ENCODE data around the gene AKR7A3. TPM values are rescaled to one million over a fixed set of nuclear protein-coding genes. Genes with fewer than 3 reads are reported as not detected.

AKR7A3 gene
- total RNA-seq, 4 donors from 2014 or later, result 1.2 to 4.3 TPM; not detected in 2

DNA sequence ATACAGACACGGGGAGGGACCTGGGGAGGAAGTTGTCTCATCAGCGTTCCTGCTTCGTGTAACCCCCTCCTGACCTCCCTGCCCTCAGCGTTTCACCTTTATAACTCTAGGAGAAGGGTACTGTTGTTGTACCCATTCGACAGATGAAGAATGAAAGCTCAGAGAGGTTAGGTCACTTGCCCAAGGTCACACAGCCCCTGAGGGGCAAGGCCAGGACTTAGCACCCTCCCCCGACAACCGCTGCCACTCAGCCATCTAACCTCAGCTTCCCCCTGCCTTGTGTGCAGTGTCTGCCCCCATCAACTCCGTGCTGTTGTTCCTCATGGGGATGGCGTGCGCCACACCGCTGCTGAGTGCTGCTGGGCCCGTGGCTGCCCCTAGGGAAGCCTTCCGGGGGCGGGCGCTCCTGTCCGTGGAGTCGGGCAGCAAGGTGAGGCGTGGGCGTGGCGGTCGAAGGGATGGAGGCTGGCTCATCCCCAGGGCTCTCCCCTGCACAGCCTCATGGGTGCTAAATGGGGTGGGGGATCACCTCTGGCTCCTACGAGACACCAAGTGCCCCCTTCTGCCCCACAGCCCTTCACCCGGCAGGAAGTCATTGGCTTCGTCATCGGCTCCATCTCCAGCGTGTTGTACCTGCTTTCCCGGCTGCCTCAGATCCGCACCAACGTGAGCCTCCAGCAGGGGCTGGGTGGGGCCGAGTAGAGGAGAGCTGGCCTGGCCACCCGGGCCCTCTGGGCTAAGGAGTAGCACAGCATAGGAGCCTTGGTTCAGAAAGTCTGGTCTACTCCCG, 37.6 kb upstream of the AKR7A3 start:
- Histone ChIP-seq H3K36me3 (no peaks in the 10 kb centered on the region), H3K9me3 (no peaks in the 10 kb centered on the region), H3K4me3 (no peak overlapping the region), H3K27ac (no peak overlapping the region), H3K27me3 (no peaks in the 10 kb centered on the region), H3K4me1 (no peaks in the 10 kb centered on the region)
- no peak for DNase-seq
- no peak for TF ChIP-seq POLR2A (IDR thresholded peaks at IDR 0.05)
- TF ChIP-seq, protein P1, sequence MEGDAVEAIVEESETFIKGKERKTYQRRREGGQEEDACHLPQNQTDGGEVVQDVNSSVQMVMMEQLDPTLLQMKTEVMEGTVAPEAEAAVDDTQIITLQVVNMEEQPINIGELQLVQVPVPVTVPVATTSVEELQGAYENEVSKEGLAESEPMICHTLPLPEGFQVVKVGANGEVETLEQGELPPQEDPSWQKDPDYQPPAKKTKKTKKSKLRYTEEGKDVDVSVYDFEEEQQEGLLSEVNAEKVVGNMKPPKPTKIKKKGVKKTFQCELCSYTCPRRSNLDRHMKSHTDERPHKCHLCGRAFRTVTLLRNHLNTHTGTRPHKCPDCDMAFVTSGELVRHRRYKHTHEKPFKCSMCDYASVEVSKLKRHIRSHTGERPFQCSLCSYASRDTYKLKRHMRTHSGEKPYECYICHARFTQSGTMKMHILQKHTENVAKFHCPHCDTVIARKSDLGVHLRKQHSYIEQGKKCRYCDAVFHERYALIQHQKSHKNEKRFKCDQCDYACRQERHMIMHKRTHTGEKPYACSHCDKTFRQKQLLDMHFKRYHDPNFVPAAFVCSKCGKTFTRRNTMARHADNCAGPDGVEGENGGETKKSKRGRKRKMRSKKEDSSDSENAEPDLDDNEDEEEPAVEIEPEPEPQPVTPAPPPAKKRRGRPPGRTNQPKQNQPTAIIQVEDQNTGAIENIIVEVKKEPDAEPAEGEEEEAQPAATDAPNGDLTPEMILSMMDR (IDR thresholded peaks at IDR 0.05), result no peak
- intact Hi-C loops (cut with DNase I; ENCODE audit: low total_unique reads), result no loop called here

DNA sequence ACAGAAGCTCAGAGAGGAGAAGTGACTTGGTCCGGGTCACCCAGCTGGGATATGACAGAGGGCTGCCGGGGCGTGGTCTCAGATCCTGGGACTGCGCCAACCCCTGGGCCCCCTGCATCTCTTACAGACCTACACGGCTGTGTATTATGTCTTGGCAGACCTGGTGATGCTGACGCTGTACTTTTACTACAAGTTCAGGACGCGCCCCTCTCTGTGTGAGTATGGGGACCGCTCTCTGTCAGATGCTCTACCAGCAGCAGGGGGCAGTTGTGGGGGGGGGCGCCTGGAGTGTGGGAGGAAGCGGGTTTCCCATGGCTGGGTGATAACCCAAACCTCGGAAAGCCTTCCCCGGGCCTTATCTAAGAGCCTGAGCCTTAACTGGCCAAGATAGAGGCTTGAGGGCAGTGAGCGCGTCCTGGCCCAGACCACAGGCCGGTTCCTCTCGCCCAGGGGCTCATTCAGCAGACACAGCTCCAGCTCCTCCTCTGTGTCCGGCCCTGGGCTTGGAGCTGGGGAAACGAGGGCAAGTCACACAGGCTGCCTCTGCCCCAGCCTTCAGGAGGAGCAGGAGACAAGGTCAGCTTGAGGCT, 36.9 kb upstream of the AKR7A3 start:
- Histone ChIP-seq H3K4me1 (no peaks in the 10 kb centered on the region), H3K36me3 (no peaks in the 10 kb centered on the region), H3K27me3 (no peaks in the 10 kb centered on the region), H3K27ac (no peak overlapping the region), H3K4me3 (no peak overlapping the region), H3K9me3 (no peaks in the 10 kb centered on the region)
- intact Hi-C loops (cut with DNase I; ENCODE audit: low total_unique reads), result no loop called here
- TF ChIP-seq POLR2A (IDR thresholded peaks at IDR 0.05), result no peak
- TF ChIP-seq, protein P1 (IDR thresholded peaks at IDR 0.05), result no peak
- no peak for DNase-seq

DNA sequence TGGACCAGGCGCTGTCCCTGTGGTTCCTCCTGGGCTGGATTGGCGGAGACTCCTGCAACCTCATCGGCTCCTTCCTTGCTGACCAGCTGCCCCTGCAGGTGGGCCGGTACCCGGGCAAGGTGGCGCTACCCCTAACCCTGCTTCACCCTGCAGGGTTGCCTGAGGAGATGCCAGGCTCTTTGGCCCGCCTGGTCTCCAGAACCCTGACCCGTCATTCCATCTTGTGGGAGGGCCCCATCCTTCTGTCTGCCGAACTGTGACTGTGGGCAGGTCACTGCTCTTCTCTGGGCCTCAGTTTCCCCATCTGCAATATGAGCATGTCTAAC, 36.1 kb upstream of the AKR7A3 start:
- H3K36me3 ChIP-seq, result no peaks in the 10 kb centered on the region
- intact Hi-C loops (cut with DNase I; ENCODE audit: low total_unique reads), result no loop called here
- no peak for DNase-seq
- no peaks in the 10 kb centered on the region for H3K4me1 ChIP-seq
- H3K27ac ChIP-seq, result no peak overlapping the region
- H3K27me3 ChIP-seq, result no peaks in the 10 kb centered on the region
- TF ChIP-seq POLR2A (IDR thresholded peaks at IDR 0.05), result peak in 1 of 2 donors; percentile 10
- TF ChIP-seq, protein P1 (IDR thresholded peaks at IDR 0.05), result no peak
- no peak overlapping the region for H3K4me3 ChIP-seq
- no peaks in the 10 kb centered on the region for H3K9me3 ChIP-seq

DNA sequence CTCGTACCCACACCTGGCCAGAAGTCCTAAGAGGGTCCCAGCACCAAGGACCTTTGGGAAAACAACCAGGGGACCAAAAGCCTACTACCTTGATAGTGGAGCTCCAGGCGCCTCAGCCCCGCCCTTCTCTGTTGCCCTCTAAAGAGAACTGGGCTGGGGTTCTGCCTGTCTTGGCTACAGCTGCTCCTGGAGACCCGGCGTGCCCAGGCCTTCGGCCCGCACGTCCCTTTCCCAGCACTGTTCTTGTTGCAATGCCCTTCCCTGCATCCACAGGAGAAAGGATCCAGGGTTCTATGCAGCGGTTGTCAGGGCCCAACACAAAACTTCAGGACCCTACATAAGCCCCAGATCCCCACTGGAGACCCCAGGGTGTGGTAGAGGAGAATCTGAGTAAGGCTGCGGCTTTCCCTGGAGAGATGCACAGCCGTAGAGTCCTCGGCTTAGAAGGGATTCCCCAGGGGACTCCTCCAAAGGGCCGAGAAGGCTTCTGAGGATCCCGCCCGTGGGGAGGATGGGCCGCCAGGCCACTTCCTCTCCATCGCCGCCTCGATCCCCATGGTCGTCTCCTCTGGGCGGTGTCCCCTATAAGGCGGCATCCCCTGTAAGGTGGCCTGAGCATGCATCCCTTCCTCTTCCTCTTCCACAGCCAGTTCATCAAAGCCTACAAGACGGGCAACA, 35.6 kb upstream of the AKR7A3 start:
- Histone ChIP-seq H3K4me1 (no peaks in the 10 kb centered on the region), H3K9me3 (no peaks in the 10 kb centered on the region), H3K27me3 (no peaks in the 10 kb centered on the region), H3K4me3 (no peak overlapping the region), H3K36me3 (no peaks in the 10 kb centered on the region), H3K27ac (no peak overlapping the region)
- DNase-seq, result no peak
- intact Hi-C loops (cut with DNase I; ENCODE audit: low total_unique reads), result no loop called here
- no peak for TF ChIP-seq POLR2A (IDR thresholded peaks at IDR 0.05)
- TF ChIP-seq, protein P1 (IDR thresholded peaks at IDR 0.05), result no peak

DNA sequence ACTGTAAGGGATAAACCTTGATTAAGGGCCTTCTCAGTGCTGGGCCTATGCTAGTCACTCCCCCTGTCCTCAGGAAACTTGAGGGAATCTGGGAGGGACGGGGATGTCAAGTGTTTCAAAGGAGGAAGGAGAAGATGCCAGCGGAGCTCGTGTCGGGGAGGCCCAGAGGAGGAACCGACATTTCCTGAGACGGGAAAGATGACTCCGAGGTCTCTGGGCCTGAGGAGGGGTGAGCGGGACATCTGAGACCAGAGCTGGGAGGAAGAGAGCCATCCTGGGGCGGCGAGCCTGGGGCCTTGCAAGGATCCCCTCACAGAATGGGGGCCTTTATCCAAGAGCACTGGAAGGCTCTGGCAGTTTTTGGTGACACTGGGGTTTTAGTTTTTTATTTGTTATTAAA, 33.9 kb upstream of the AKR7A3 start:
- no peak for DNase-seq
- Histone ChIP-seq H3K4me1 (peaks cover 0 to under 1% of the 10 kb centered on the region in 2 donors), H3K36me3 (no peaks in the 10 kb centered on the region), H3K4me3 (no peak overlapping the region), H3K27me3 (no peaks in the 10 kb centered on the region), H3K9me3 (no peaks in the 10 kb centered on the region), H3K27ac (no peak overlapping the region)
- no peak for TF ChIP-seq POLR2A (IDR thresholded peaks at IDR 0.05)
- TF ChIP-seq, protein P1 (IDR thresholded peaks at IDR 0.05), result no peak
- intact Hi-C loops (cut with DNase I; ENCODE audit: low total_unique reads), result no loop called here

Data from uterus (tissue), 4 donors.